Endothelial cell of umbilical vein (primary cell): ENCODE measurements around the gene GGPS1. TPM values are rescaled to one million over a fixed set of nuclear protein-coding genes. Genes with fewer than 3 reads are reported as not detected.

Experiments
- BruUV-seq: library from RNA; stranded (reverse); fragments of 400-500 nt; replicated peaks from 2 replicates; lab custom pipeline; 2021; lab: Mats Ljungman, UMichigan
- CTCF ChIA-PET: fragments of 300-600, 350-600 bp; sonication (Branson Sonifier 250); formaldehyde crosslinking; loops from one replicate; lab custom pipeline; 2021; ENCODE audit warnings: antibody characterized with exemption, inconsistent platforms; lab: Charles Lee
- POLR2A ChIA-PET: fragments of 300-600, 350-600 bp; sonication (Branson Sonifier 250); formaldehyde crosslinking; loops from one replicate; lab custom pipeline; 2021; ENCODE audit warnings: antibody characterized with exemption, inconsistent platforms; lab: Charles Lee
- DNase-seq: peaks from one replicate; pipeline ENCODE4 v3.0.0-alpha.2; 2011; ENCODE audit warnings: low read depth, low spot score
- FAIRE-seq: peaks from 2 replicates; lab custom pipeline; 2011; peaks lifted over from hg19 to GRCh38; lab: Jason Lieb, UNC
- H2AFZ ChIP-seq: 2 replicates; pipeline ENCODE4 v1.6.0; 2012; ENCODE audit warnings: low read depth, low read length, control low read depth, inconsistent platforms
- H3K27ac ChIP-seq: 2 replicates; pipeline ENCODE4 v1.5.1; 2011; ENCODE audit warnings: low read depth, mild to moderate bottlenecking, control low read depth, low read length, moderate library complexity; ENCODE audit not compliant: insufficient read depth
- H3K27me3 ChIP-seq, 2 experiments: 2 replicates each; pipeline versions ENCODE4 v1.6.0 to v1.6.1; 2011; ENCODE audit warnings: low read length in 2 of 2, mixed read lengths in 1 of 2; ENCODE audit not compliant: control insufficient read depth in 2 of 2, insufficient read depth in 2 of 2
- H3K36me3 ChIP-seq, 2 experiments: 2 replicates in 1 of 2; 3 replicates in 1 of 2; pipeline ENCODE4 v1.5.1; 2011; ENCODE audit warnings: low read length in 2 of 2, mild to moderate bottlenecking in 1 of 2, moderate library complexity in 1 of 2; ENCODE audit not compliant: control insufficient read depth in 2 of 2, insufficient read depth in 2 of 2; ENCODE audit errors: extremely low read depth in 1 of 2
- H3K4me1 ChIP-seq: 3 replicates; pipeline ENCODE4 v1.5.1; 2011; ENCODE audit warnings: mild to moderate bottlenecking, low read length; ENCODE audit not compliant: control insufficient read depth, insufficient read depth; ENCODE audit errors: extremely low read depth
- H3K4me2 ChIP-seq: 2 replicates; pipeline ENCODE4 v1.6.1; 2011; ENCODE audit warnings: low read length, control low read depth, mixed read lengths; ENCODE audit not compliant: insufficient read depth
- H3K4me3 ChIP-seq, 3 experiments: fragments of 200-600 bp in 1 of 3; sonication (generic), shearing (Covaris generic) in 1 of 3; replicated peaks in 1 of 3; 2 replicates each; pipeline ENCODE4 v1.5.1; 2011 to 2016; ENCODE audit warnings: control low read depth in 3 of 3, low read length in 3 of 3, mild to moderate bottlenecking in 2 of 3, inconsistent platforms in 1 of 3, low read depth in 1 of 3, moderate library complexity in 1 of 3; ENCODE audit not compliant: insufficient read depth in 1 of 3
- H3K79me2 ChIP-seq: 2 replicates; pipeline ENCODE4 v1.6.0; 2012; ENCODE audit warnings: low read length, inconsistent platforms; ENCODE audit not compliant: control insufficient read depth, insufficient read depth
- H3K9ac ChIP-seq: replicated peaks from 2 replicates; pipeline ENCODE3; 2011; ENCODE audit warnings: low read length, control low read depth; ENCODE audit not compliant: insufficient read depth; ENCODE audit errors: extremely low read depth
- H3K9me1 ChIP-seq: replicated peaks from 3 replicates; pipeline ENCODE4 v1.6.0; 2011; ENCODE audit warnings: mild to moderate bottlenecking, low read length; ENCODE audit not compliant: control insufficient read depth, insufficient read depth; ENCODE audit errors: extremely low read depth
- H3K9me3 ChIP-seq: replicated peaks from 2 replicates; pipeline ENCODE4 v1.5.1; 2012; ENCODE audit warnings: low read length, inconsistent platforms; ENCODE audit not compliant: control insufficient read depth, insufficient read depth
- H4K20me1 ChIP-seq: replicated peaks from 2 replicates; pipeline ENCODE3; 2011; ENCODE audit warnings: mild to moderate bottlenecking, low read length; ENCODE audit not compliant: control insufficient read depth, insufficient read depth; ENCODE audit errors: extremely low read depth
- CTCF ChIP-seq, 2 donors: IDR thresholded peaks; 1 replicate in 1 of 2; 2 replicates in 1 of 2; pipeline ENCODE4 v1.5.1; 2011; ENCODE audit warnings: low read length in 2 of 2, mild to moderate bottlenecking in 2 of 2, moderate library complexity in 2 of 2, control low read depth in 1 of 2, inconsistent platforms in 1 of 2, low read depth in 1 of 2; ENCODE audit not compliant: insufficient read depth in 1 of 2; ENCODE audit errors: extremely low read depth in 1 of 2
- EZH2 ChIP-seq: IDR thresholded peaks from 2 replicates; pipeline ENCODE4 v1.6.1; 2012; ENCODE audit warnings: borderline replicate concordance, low read depth, mild to moderate bottlenecking, moderate library complexity, low read length, inconsistent platforms; ENCODE audit not compliant: severe bottlenecking
- FOS ChIP-seq: IDR thresholded peaks from 2 replicates; pipeline ENCODE4 v1.6.1; 2011; ENCODE audit warnings: mild to moderate bottlenecking, low read length, moderate library complexity, borderline replicate concordance; ENCODE audit not compliant: insufficient read depth
- MAX ChIP-seq: IDR thresholded peaks from 2 replicates; pipeline ENCODE4 v1.6.1; 2011; ENCODE audit not compliant: insufficient read depth, insufficient read length
- POLR2A ChIP-seq: IDR thresholded peaks from 2 replicates; pipeline ENCODE4 v1.6.1; 2012; ENCODE audit warnings: low read depth, mild to moderate bottlenecking, control low read depth, low read length
- POLR2AphosphoS5 ChIP-seq: IDR thresholded peaks from 2 replicates; pipeline ENCODE4 v1.6.1; 2012; ENCODE audit warnings: low read depth, mild to moderate bottlenecking, control low read depth, low read length, moderate library complexity; ENCODE audit not compliant: insufficient read depth
- dilution Hi-C: fragments of 300-500 bp; cut with MboI; formaldehyde crosslinking; loops from one replicate; pipeline ENCODE4 v1.15.0; 2019; ENCODE audit warnings: low sequenced_read_pairs; ENCODE audit not compliant: extremely low pct_ligation_motif_present
- intact Hi-C: fragments of 100-400 bp; cut with micrococcal nuclease; formaldehyde crosslinking; loops from one replicate; pipeline ENCODE4 v1.10.0; 2022
- polyA plus RNA-seq, 4 experiments: library from polyadenylated mRNA; depleted of rRNA in 3 of 4; stranded (reverse) in 3 of 4; unstranded in 1 of 4; fragments of >200 nt; gene quantifications; 2 replicates each; pipeline versions ENCODE4 v1.2.1 to v1.2.3, GENCODE V29; 2011 to 2012; ENCODE audit warnings: missing spikeins in 1 of 4
- total RNA-seq: library from RNA; stranded (reverse); gene quantifications from 2 replicates; pipeline ENCODE4 v1.2.3, GENCODE V29; 2021

The GGPS1 gene
- total and polyA plus RNA-seq, 2 donors (not counting 3 experiments of a cell fraction or from before 2014, with no cell fraction given) = 10.7 to 29.5 TPM

DNA sequence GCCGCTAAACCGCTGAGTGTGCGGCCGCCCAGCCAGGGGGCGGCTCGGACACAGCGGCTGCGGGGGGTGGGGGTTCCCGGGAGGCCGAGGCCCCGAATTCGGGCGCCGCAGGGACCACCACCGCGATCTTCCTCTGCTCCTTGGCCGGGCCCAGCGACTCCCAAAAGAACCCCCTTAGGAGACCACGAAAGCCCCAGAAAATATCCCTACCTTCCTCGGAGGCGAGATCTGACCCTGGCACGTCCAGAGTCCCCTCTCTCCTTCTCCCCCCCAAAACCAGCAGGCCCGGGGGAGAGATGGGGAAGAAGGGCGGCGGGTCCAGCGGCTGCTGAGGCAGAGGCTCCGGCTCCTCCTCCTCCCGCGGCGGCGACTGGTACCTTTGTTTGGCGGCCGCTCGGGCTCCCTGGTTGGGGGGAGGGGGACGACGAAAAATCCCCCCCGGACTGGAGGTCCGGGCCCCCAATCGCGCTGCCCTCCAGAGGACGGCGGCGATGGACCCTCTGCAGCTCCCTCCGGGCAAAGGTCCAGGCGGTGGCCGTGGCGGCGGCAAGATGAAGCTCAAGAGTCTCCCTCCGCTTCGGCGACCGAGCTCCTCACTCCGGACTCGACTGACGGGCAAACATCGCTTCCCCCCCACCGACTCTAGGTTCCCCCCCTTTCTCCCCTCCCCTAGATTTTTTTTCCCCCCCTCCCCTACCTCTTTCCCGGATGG lies 655 bp upstream of the GGPS1 start, which contains the start of gene ARID4B:
ARID4B (minus strand) TSS at position 621 of the 712 bp plus-strand sequence. CDS start 1,260 bp downstream, outside the sequence.
- dilution Hi-C loops (no loop called here), intact Hi-C loops (loop anchor here (1.0 to 10.0 kb wide), 8 partner anchors 40 to 677 kb away; partner anchors contain the start of genes B3GALNT2, RBM34, TBCE and TOMM20)
- H3K9me3 ChIP-seq = no peaks in the 10 kb centered on the region
- no peaks in the 10 kb centered on the region for H3K9me1 ChIP-seq
- H3K4me2 ChIP-seq = peak within 1 kb of the TSS; percentile 97
- peak within 1 kb of the TSS; percentile 86 for H3K27ac ChIP-seq
- DNase-seq = no peak
- H3K27me3 ChIP-seq = no peaks in the 10 kb centered on the region
- POLR2A ChIA-PET = interaction anchor here (0.6 to 2.2 kb wide), 10 partner anchors 9 to 934 kb away, joined by 3 to 8 read pairs (median 4); partner anchors contain the start of gene TBCE
- no peaks in the 10 kb centered on the region for H3K36me3 ChIP-seq
- TF ChIP-seq MAX (no peak), EZH2 (no peak), POLR2AphosphoS5 (peak; percentile 60), POLR2A (peak; percentile 62), CTCF (IDR thresholded peaks at IDR 0.05; ENCODE audit: extremely low read depth in 1 of 2, insufficient read depth in 1 of 2, low read depth in 1 of 2, low read length in 2 of 2) (no peak), FOS (no peak)
- peaks cover 28% of the 10 kb centered on the region for H3K4me1 ChIP-seq
- peak within 1 kb of the TSS; percentile 55 for H2AFZ ChIP-seq
- peak within 1 kb of the TSS; percentile 96 for H3K9ac ChIP-seq
- TSS peak; percentile 35 for BruUV-seq
- H3K4me3 ChIP-seq = peak within 1 kb of the TSS; percentile 89 to 93 (median 92)
- no peak for FAIRE-seq
- peaks cover 12% of the 10 kb centered on the region for H4K20me1 ChIP-seq
- H3K79me2 ChIP-seq = peaks cover 85% of the 10 kb centered on the region
- CTCF ChIA-PET = interaction anchor here (0.9 to 5.7 kb wide), 5 partner anchors 14 to 656 kb away, joined by 3 to 56 read pairs (median 7); no protein-coding TSS in a partner anchor
